VCaP (cell line): ENCODE measurements around the gene ARHGAP26.
A peak's percentile ranks its signal among the peaks of the same experiment; 100 is the strongest.

Experiments
- H3K27ac ChIP-seq: fragments of 450-650 bp; 2 replicates; pipeline ENCODE4 v1.5.1; 2017
- TF ChIP-seq, protein P1 (sequence below): fragments of 450-650 bp; conservative IDR thresholded peaks from 2 replicates; pipeline ENCODE4 v1.5.1; 2017; ENCODE audit warnings: mild to moderate bottlenecking, moderate library complexity

Gene ARHGAP26

DNA sequence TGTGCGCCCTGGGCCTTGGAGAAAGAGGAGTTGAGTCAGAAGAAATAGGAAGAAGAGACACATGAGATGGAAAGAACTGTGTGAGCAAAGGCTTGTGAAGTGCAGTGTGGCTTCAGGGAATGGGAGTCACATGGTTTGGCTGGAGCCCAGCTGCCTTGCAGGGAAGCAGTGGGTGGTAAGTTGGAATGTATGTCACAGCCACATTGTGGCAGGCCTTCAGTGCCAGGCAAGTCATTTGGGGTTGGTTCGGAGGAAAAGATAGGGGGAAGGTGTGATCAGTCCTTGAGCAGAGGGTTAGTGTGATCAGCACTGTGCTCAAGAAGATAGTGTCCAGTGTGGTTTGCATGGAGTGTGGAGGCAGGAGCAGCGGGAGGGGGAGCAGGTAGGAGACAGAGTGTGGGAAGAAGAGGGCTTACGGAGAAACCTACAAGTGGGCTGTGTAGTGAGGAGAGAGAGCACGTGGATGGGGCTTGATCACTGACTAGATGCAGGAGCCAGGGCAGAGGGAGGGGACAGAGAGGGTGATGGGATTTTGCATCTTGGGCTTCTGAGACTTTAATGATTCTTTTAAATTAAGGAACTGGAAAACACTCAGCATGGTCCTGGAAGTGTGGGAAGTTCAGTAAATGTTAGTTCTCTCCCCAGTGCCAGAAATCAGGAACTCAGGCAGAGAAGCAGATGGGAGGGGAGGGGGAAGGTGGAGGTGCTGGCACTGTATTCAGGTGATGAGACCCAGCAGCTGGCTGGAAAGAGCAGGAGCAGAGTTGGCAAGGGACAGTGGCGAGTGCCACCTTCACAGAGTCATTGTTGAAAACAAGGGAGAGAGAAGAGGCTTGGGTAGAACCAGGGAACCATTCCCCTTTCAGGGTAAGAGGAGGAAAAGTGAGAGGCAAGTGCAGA is 46.6 kb downstream of the ARHGAP26 start:
- H3K27ac ChIP-seq: no peak overlapping the region
- TF ChIP-seq, protein P1, sequence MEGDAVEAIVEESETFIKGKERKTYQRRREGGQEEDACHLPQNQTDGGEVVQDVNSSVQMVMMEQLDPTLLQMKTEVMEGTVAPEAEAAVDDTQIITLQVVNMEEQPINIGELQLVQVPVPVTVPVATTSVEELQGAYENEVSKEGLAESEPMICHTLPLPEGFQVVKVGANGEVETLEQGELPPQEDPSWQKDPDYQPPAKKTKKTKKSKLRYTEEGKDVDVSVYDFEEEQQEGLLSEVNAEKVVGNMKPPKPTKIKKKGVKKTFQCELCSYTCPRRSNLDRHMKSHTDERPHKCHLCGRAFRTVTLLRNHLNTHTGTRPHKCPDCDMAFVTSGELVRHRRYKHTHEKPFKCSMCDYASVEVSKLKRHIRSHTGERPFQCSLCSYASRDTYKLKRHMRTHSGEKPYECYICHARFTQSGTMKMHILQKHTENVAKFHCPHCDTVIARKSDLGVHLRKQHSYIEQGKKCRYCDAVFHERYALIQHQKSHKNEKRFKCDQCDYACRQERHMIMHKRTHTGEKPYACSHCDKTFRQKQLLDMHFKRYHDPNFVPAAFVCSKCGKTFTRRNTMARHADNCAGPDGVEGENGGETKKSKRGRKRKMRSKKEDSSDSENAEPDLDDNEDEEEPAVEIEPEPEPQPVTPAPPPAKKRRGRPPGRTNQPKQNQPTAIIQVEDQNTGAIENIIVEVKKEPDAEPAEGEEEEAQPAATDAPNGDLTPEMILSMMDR: no peak

DNA sequence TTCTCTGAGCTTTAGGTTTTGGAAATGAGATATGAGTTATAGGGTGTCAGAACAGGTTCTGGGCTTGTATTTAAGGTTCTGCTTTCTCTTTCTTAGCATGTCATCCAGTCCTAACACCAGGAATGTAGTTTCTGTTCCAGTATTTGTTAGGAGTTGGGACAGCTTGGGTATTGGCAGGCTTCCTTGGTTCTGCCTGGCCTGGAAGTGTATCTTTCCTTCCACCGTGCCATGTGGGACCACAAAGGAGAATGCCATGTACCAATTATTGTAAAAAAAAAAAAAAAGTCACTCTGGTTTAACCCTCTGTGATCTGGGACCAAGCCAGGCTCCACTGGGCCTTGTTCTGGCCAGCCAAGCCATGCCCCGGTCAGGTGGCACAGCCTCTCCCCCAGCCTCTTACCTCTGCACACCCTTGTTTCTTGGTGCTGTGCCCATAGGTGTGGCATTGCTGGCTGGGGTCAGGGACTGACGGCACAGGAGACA is 47.8 kb downstream of the ARHGAP26 start:
- H3K27ac ChIP-seq: 0 out of 2 replicates have a peak overlapping the region, but pooled peaks have one; percentile 1
- TF ChIP-seq, protein P1: no peak

- TF ChIP-seq, protein P1: no peak
- no peak overlapping the region for H3K27ac ChIP-seq
These were observed 49.1 kb downstream of the ARHGAP26 start for GRCh38 chr5:142819292-142819691.

- no peak overlapping the region for H3K27ac ChIP-seq
- TF ChIP-seq, protein P1: no peak
These were observed 49.6 kb downstream of the ARHGAP26 start for GRCh38 chr5:142819825-142820224.

GRCh38 chr5:142820447-142820846 is 50.3 kb downstream of the ARHGAP26 start:
- TF ChIP-seq, protein P1: no peak
- no peak overlapping the region for H3K27ac ChIP-seq

DNA sequence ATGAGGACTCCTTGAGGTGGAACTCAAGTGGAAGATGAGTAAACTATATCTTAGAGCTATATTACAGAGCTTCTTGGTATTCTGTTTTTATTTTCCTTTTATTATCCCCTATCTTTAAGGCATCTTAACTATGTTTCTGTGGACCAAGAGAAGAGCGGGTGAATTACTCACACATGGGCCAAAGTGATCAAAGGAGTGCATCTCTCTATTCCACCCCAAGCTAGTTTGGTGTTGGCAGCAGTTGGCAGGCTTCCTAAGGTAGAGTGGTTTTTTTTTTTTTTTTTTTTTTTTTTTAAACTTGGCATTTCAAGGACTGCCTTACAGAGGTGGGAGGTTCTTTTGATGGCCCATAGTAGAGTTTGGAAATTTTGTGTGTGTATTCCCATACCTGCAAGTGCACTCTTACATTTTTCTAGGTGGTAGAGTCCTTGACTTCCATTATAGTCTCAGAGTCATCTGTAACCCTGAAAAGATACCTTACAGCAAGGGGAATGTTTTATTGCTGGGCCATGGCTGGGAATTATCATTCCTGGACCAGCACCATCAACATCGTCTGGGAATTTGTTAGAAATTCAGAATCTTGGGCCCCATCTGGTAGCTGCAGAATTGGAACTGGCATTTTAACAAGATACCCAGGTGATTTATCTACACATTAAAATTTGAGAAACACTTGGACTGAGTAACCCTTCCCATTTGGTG is 51.0 kb downstream of the ARHGAP26 start:
- no peak overlapping the region for H3K27ac ChIP-seq
- TF ChIP-seq, protein P1: no peak
